Mammary epithelial cell (primary cell): ENCODE results near the gene CACNA1D.

Experiments used
- CTCF ChIP-seq, 2 donors: IDR thresholded peaks in 1 of 2; conservative IDR thresholded peaks in 1 of 2; 2 replicates each; pipeline ENCODE4 v1.5.1; 2011 to 2012; ENCODE audit warnings: inconsistent platforms in 2 of 2, low read length in 2 of 2, mild to moderate bottlenecking in 2 of 2, control low read depth in 1 of 2, low read depth in 1 of 2; ENCODE audit not compliant: insufficient read depth in 1 of 2; ENCODE audit errors: extremely low read depth in 1 of 2
- EZH2 ChIP-seq: IDR thresholded peaks from 2 replicates; pipeline ENCODE4 v1.6.1; 2012; ENCODE audit warnings: low read length, inconsistent platforms, borderline replicate concordance

GRCh38 chr3:53629402-53629723 is 135.0 kb downstream of the CACNA1D start:
- TF ChIP-seq CTCF (conservative IDR thresholded peaks at IDR 0.05 in 1 of 2, IDR thresholded peaks at IDR 0.05 in 1 of 2; ENCODE audit: extremely low read depth in 1 of 2, insufficient read depth in 1 of 2, low read depth in 1 of 2, low read length in 2 of 2) (no peak), EZH2 (no peak)
